ENCODE measurements around the gene SPATA3. TPM values are rescaled to one million over a fixed set of nuclear protein-coding genes. Genes with fewer than 3 reads are reported as not detected.

The SPATA3 gene
- total RNA-seq, 1 donor from 2014 or later = not detected

GRCh38 chr2:230976671-230977171, 19.2 kb upstream of the SPATA3 start:
- Histone ChIP-seq H3K36me3 (no peaks in the 10 kb centered on the region), H3K9me3 (no peaks in the 10 kb centered on the region), H3K27me3 (no peaks in the 10 kb centered on the region), H3K4me3 (no peak overlapping the region), H3K4me1 (no peaks in the 10 kb centered on the region), H3K27ac (no peak overlapping the region)
- no peak for DNase-seq (ENCODE audit: extremely low spot score in 2 of 2)
- intact Hi-C loops (cut with DNase I) = no loop called here
- no peak for TF ChIP-seq POLR2AphosphoS5 (IDR thresholded peaks at IDR 0.05; ENCODE audit: insufficient read depth in 1 of 2, low read depth in 1 of 2)

GRCh38 chr2:230980468-230980867, 15.5 kb upstream of the SPATA3 start:
- DNase-seq (ENCODE audit: extremely low spot score in 2 of 2) = no peak
- no peak for TF ChIP-seq POLR2A (IDR thresholded peaks at IDR 0.05)
- TF ChIP-seq CTCF (IDR thresholded peaks at IDR 0.05) = no peak
- TF ChIP-seq POLR2AphosphoS5 (IDR thresholded peaks at IDR 0.05; ENCODE audit: insufficient read depth in 1 of 2, low read depth in 1 of 2) = no peak
- no peaks in the 10 kb centered on the region for H3K4me1 ChIP-seq
- H3K4me3 ChIP-seq = no peak overlapping the region
- H3K27me3 ChIP-seq = no peaks in the 10 kb centered on the region
- no peaks in the 10 kb centered on the region for H3K9me3 ChIP-seq
- H3K36me3 ChIP-seq = no peaks in the 10 kb centered on the region
- H3K27ac ChIP-seq = no peak overlapping the region
- intact Hi-C loops (cut with DNase I) = no loop called here

- Histone ChIP-seq H3K4me3 (no peak overlapping the region), H3K4me1 (peaks cover under 1% of the 10 kb centered on the region), H3K27ac (no peak overlapping the region), H3K36me3 (no peaks in the 10 kb centered on the region), H3K27me3 (no peaks in the 10 kb centered on the region), H3K9me3 (no peaks in the 10 kb centered on the region)
- intact Hi-C loops (cut with DNase I) = no loop called here
- TF ChIP-seq POLR2AphosphoS5 (IDR thresholded peaks at IDR 0.05; ENCODE audit: insufficient read depth in 1 of 2, low read depth in 1 of 2) = no peak
- TF ChIP-seq CTCF (IDR thresholded peaks at IDR 0.05) = no peak
- no peak for TF ChIP-seq POLR2A (IDR thresholded peaks at IDR 0.05)
- no peak for DNase-seq (ENCODE audit: extremely low spot score in 2 of 2)
These were observed 14.2 kb upstream of the SPATA3 start for GRCh38 chr2:230981704-230982103.

- Histone ChIP-seq H3K27me3 (no peaks in the 10 kb centered on the region), H3K4me3 (no peak overlapping the region), H3K9me3 (no peaks in the 10 kb centered on the region), H3K4me1 (peaks cover 4% of the 10 kb centered on the region), H3K36me3 (no peaks in the 10 kb centered on the region), H3K27ac (no peak overlapping the region)
- TF ChIP-seq POLR2AphosphoS5 (IDR thresholded peaks at IDR 0.05; ENCODE audit: insufficient read depth in 1 of 2, low read depth in 1 of 2) (no peak), CTCF (IDR thresholded peaks at IDR 0.05) (no peak), POLR2A (IDR thresholded peaks at IDR 0.05) (no peak)
- no peak for DNase-seq (ENCODE audit: extremely low spot score in 2 of 2)
- intact Hi-C loops (cut with DNase I) = no loop called here
These were observed 13.8 kb upstream of the SPATA3 start for GRCh38 chr2:230982126-230982525.

GRCh38 chr2:230982528-230982927, 13.4 kb upstream of the SPATA3 start:
- Histone ChIP-seq H3K27ac (no peak overlapping the region), H3K4me3 (no peak overlapping the region), H3K27me3 (no peaks in the 10 kb centered on the region), H3K4me1 (peaks cover 6% of the 10 kb centered on the region), H3K36me3 (no peaks in the 10 kb centered on the region), H3K9me3 (no peaks in the 10 kb centered on the region)
- intact Hi-C loops (cut with DNase I) = no loop called here
- no peak for DNase-seq (ENCODE audit: extremely low spot score in 2 of 2)
- TF ChIP-seq POLR2AphosphoS5 (IDR thresholded peaks at IDR 0.05; ENCODE audit: insufficient read depth in 1 of 2, low read depth in 1 of 2) (no peak), POLR2A (IDR thresholded peaks at IDR 0.05) (no peak), CTCF (IDR thresholded peaks at IDR 0.05) (no peak)
